ENCODE data around the gene SLC26A3. TPM values are rescaled to one million over a fixed set of nuclear protein-coding genes. Genes with fewer than 3 reads are reported as not detected.

The SLC26A3 gene
- total RNA-seq, 1 experiment from 2014 or later: not detected

- no peak for DNase-seq (ENCODE audit: low read depth)
These were observed 13.1 kb upstream of the SLC26A3 start for GRCh38 chr7:107816011-107816566.

GRCh38 chr7:107815254-107815882, 12.3 kb upstream of the SLC26A3 start:
- no peak for DNase-seq (ENCODE audit: low read depth)

- DNase-seq (ENCODE audit: low read depth): no peak
These were observed 10.5 kb upstream of the SLC26A3 start for GRCh38 chr7:107813524-107813923.

GRCh38 chr7:107811934-107812333, 8.9 kb upstream of the SLC26A3 start:
- DNase-seq (ENCODE audit: low read depth): no peak

DNA sequence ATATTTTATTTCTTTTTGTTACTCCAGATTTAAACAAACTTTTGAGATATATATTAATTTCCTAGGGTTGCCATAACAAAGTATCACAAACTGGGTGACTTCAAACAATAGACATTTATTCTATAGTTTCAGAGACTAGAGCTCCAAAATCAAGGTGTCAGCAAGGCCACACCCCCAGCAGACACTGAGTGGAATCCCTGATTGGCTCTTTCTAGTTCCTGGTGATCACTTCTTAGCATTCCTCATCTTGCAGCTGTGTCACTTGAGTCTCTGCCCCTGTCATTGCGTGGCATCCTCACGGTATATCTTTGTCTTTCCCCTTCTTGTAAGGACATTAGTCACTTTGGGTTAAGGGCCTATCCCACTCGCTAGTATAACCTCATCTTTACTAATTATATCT, 7.6 kb upstream of the SLC26A3 start:
- DNase-seq (ENCODE audit: low read depth): no peak

DNA sequence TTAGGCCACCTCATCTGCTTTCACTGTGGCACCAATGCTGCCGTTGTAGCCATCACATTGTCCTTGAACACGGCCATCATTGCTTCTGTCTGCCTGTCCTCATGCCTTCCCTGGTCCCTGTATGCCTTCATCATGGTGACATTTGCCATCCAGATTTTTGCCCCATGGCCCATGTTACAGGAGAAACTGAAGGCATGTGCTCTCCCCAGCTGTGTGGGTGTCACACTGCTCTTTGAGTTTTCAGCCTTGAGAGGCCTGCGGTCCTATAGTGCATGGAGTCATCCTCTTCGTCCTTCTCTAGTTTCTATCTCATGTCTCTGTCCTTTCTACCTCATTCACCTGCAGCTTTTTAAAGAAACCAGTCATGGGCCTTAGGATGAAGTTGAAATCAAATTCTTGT, 6.2 kb upstream of the SLC26A3 start:
- DNase-seq (ENCODE audit: low read depth): no peak

GRCh38 chr7:107799647-107800264, 3.3 kb downstream of the SLC26A3 start:
- DNase-seq (ENCODE audit: low read depth): no peak

DNA sequence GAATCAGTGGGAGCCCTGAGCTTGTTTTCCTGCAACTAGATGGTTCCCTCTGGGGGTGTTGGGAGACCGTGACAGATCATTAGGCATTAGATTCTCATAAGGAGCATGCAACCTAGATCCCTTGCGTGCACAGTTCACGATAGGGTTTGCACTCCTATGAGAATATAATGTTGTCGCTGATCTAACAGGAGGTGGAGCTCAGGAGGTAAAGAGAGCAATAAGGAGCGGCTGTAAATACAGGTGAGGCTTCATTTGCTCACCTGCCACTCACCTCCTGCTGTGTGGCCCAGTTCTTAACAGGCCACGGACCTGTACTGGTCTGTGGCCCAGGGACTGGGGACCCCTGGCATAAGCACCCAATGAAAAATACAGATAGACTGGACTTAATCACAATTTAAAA, 10.7 kb downstream of the SLC26A3 start:
- no peak for DNase-seq (ENCODE audit: low read depth)

DNA sequence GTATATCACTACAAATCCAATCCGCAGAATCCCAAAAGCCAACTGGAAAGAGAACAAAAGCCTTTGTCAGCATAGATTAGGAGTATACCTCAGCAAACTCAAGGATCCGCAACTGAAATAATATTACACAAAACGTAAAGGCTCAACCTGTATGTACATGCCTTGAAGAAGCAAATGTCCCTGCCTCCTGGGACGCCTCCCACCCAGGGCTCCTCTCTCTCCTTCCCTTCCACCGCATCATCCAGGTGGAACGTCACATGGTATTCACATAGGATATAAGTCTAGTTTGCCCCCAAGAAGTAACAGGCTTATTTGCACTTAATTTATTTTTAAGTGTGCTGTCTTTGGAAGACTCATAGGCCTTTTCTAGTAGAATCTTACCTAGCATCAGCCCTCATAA, 13.4 kb downstream of the SLC26A3 start:
- no peak for DNase-seq (ENCODE audit: low read depth)

GRCh38 chr7:107788662-107789061, 14.4 kb downstream of the SLC26A3 start:
- no peak for DNase-seq (ENCODE audit: low read depth)

DNA sequence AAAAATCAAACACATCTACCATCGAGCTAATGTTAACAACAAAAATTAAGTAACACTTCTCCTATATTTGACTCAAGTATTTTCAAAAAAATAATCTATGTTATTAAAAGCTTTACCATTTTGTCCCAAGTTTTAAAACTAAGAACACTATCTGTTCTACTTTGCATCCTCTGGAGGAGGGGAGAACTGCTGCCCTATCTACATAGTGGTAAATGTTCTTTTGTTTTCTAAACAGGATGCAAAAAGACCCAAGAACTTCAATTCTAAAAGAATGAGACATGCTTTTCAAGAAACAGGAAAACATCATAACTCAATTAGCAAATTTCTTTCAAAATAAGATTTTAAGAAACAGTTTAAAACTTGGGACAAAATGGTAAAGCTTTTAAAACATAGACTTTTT, 14.8 kb downstream of the SLC26A3 start:
- DNase-seq (ENCODE audit: low read depth): no peak

DNA sequence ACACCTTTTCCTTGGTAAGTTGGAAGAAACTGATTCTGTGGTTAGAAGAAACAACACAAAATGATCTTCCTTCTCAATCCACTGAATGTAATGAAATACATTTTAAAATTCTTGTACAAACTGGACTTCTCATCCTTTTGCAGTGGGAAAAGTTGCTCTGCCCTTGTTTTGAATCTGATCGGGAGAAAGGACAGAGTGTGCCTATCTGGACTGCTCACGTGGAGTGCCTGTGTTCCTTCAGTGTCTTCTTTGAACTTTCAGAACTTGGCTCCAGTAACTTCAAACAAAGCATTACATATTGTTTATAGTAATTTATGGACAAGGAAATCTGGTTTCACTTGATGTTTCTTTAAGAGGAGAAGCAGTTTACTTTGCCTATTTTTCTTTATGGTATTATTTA, 17.1 kb downstream of the SLC26A3 start:
- DNase-seq (ENCODE audit: low read depth): no peak

- no peak for DNase-seq (ENCODE audit: low read depth)
These were observed 17.9 kb downstream of the SLC26A3 start for GRCh38 chr7:107785170-107785569.

- DNase-seq (ENCODE audit: low read depth): no peak
These were observed 19.4 kb downstream of the SLC26A3 start for GRCh38 chr7:107783648-107784047.

GRCh38 chr7:107782374-107782773, 20.6 kb downstream of the SLC26A3 start:
- DNase-seq (ENCODE audit: low read depth): no peak

- DNase-seq (ENCODE audit: low read depth): no peak
These were observed 23.4 kb downstream of the SLC26A3 start for GRCh38 chr7:107779647-107780099.

GRCh38 chr7:107778283-107778682, 24.7 kb downstream of the SLC26A3 start:
- no peak for DNase-seq (ENCODE audit: low read depth)

DNA sequence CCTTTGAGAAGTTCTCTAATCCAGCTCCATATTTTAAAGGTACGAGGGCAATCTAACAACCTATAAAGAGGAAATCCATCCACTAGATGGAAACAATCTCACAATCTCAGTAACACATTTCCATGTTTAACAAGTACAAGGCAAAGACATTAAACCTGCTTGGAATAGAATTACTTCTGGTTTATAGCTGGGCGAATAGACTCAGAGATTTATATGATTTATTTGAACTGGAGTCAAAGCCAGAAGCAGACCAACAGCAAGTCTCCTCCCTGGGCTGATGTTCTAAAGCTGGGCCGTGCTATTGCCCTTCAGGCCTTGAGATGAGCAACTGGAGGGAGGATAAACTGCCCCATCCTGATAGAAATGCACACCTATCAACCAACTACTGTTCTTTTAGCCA, 25.3 kb downstream of the SLC26A3 start:
- no peak for DNase-seq (ENCODE audit: low read depth)

DNA sequence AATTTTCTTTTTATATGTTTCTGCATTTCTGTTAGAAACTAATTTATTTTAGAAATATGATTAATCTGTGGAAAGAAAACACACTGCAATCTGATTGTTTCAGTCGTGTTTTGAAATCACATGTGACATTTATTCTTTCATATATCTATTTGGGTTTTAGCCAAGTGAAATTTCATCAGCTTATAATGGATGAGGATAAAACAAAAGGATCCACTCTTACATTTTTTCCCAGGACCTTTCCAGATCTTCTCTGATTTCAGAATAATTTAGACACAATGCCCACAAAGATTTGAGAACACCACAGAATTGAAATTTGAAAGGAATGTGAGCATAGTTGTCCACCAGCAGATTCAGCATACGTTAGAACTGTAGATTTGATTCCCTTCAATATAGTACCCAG, 30.0 kb downstream of the SLC26A3 start:
- DNase-seq (ENCODE audit: low read depth): no peak

GRCh38 chr7:107768263-107768662, 34.8 kb downstream of the SLC26A3 start:
- peak; percentile 83 for DNase-seq (ENCODE audit: low read depth)

GRCh38 chr7:107767391-107767790, 35.6 kb downstream of the SLC26A3 start:
- no peak for DNase-seq (ENCODE audit: low read depth)

DNA sequence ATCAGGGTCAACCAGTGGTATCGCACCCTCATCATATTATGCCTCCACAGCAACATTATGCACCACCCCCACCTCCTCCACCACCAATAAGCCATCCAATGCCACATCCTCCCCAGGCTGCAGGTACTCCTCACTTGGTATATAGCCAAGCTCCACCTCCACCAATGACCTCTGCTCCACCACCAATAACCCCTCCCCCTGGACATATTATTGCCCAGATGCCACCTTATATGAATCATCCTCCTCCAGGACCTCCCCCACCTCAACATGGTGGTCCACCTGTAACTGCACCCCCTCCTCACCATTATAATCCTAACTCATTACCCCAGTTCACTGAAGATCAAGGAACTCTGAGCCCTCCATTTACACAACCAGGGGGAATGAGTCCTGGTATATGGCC, 44.4 kb downstream of the SLC26A3 start:
- no peak for DNase-seq (ENCODE audit: low read depth)

DNA sequence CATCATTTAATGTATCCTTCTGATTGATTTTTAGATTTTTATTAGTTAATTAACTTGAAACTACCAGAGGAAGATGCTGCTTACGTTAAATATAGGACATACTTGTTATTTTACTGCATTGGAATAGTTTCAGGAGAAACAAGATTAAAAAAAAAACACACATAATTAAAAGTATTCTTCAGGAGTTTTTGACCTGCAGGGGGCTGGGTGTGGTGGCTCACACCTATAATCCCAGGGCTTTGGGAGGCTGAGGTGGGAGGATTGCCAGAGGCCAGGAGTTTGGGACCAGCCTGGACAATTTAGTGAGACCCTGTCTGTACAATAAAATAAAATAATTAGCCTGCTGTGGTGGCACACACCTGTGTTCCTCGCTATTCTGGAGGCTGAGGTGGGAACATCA, 48.4 kb downstream of the SLC26A3 start:
- DNase-seq (ENCODE audit: low read depth): no peak

GRCh38 chr7:107751113-107751512, 51.9 kb downstream of the SLC26A3 start:
- no peak for DNase-seq (ENCODE audit: low read depth)
